ENCODE measurements around the gene SNX20.

The SNX20 gene

GRCh38 chr16:50719401-50720337 is 38.6 kb upstream of the SNX20 start:
- TF ChIP-seq SIN3A (IDR thresholded peaks at IDR 0.05; ENCODE audit: borderline replicate concordance, insufficient read depth, low read length) (no peak), FOXP2 (optimal IDR thresholded peaks at IDR 0.05; ENCODE audit: borderline replicate concordance, extremely low read depth, extremely low read length, insufficient read depth) (no peak)

- TF ChIP-seq POLR2AphosphoS5 (IDR thresholded peaks at IDR 0.05; ENCODE audit: low read depth, low read length): no peak
- TF ChIP-seq FOXP2 (optimal IDR thresholded peaks at IDR 0.05; ENCODE audit: borderline replicate concordance, extremely low read depth, extremely low read length, insufficient read depth): no peak
- no peak for TF ChIP-seq TAF1 (IDR thresholded peaks at IDR 0.05; ENCODE audit: borderline replicate concordance, insufficient read depth, low read length)
- TF ChIP-seq SIN3A (IDR thresholded peaks at IDR 0.05; ENCODE audit: borderline replicate concordance, insufficient read depth, low read length): no peak
- TF ChIP-seq REST (IDR thresholded peaks at IDR 0.05; ENCODE audit: insufficient read depth in 1 of 2, low read depth in 2 of 2, low read length in 2 of 2): no peak
Measured at GRCh38 chr16:50718761-50719400, 37.8 kb upstream of the SNX20 start.

GRCh38 chr16:50718061-50718760 is 37.1 kb upstream of the SNX20 start:
- TF ChIP-seq POLR2AphosphoS5 (IDR thresholded peaks at IDR 0.05; ENCODE audit: low read depth, low read length): no peak
- TF ChIP-seq TAF1 (IDR thresholded peaks at IDR 0.05; ENCODE audit: borderline replicate concordance, insufficient read depth, low read length): no peak
- TF ChIP-seq REST (IDR thresholded peaks at IDR 0.05; ENCODE audit: insufficient read depth in 1 of 2, low read depth in 2 of 2, low read length in 2 of 2): no peak
- TF ChIP-seq SIN3A (IDR thresholded peaks at IDR 0.05; ENCODE audit: borderline replicate concordance, insufficient read depth, low read length): no peak
- TF ChIP-seq FOXP2 (optimal IDR thresholded peaks at IDR 0.05; ENCODE audit: borderline replicate concordance, extremely low read depth, extremely low read length, insufficient read depth): no peak

- no peak for TF ChIP-seq POLR2AphosphoS5 (IDR thresholded peaks at IDR 0.05; ENCODE audit: low read depth, low read length)
- TF ChIP-seq FOXP2 (optimal IDR thresholded peaks at IDR 0.05; ENCODE audit: borderline replicate concordance, extremely low read depth, extremely low read length, insufficient read depth): no peak
- no peak for TF ChIP-seq TAF1 (IDR thresholded peaks at IDR 0.05; ENCODE audit: borderline replicate concordance, insufficient read depth, low read length)
- TF ChIP-seq REST (IDR thresholded peaks at IDR 0.05; ENCODE audit: insufficient read depth in 1 of 2, low read depth in 2 of 2, low read length in 2 of 2): no peak
- TF ChIP-seq SIN3A (IDR thresholded peaks at IDR 0.05; ENCODE audit: borderline replicate concordance, insufficient read depth, low read length): no peak
Measured at GRCh38 chr16:50717494-50717893, 36.4 kb upstream of the SNX20 start.

GRCh38 chr16:50717091-50717490 is 36.0 kb upstream of the SNX20 start:
- no peak for TF ChIP-seq FOXP2 (optimal IDR thresholded peaks at IDR 0.05; ENCODE audit: borderline replicate concordance, extremely low read depth, extremely low read length, insufficient read depth)
- TF ChIP-seq SIN3A (IDR thresholded peaks at IDR 0.05; ENCODE audit: borderline replicate concordance, insufficient read depth, low read length): no peak
- TF ChIP-seq TAF1 (IDR thresholded peaks at IDR 0.05; ENCODE audit: borderline replicate concordance, insufficient read depth, low read length): no peak
- TF ChIP-seq REST (IDR thresholded peaks at IDR 0.05; ENCODE audit: insufficient read depth in 1 of 2, low read depth in 2 of 2, low read length in 2 of 2): no peak
- no peak for TF ChIP-seq POLR2AphosphoS5 (IDR thresholded peaks at IDR 0.05; ENCODE audit: low read depth, low read length)

All from PFSK-1 (cell line).